ENCODE data around the gene SLC13A3. TPM values are rescaled to one million over a fixed set of nuclear protein-coding genes. Genes with fewer than 3 reads are reported as not detected.
A peak's percentile ranks its signal among the peaks of the same experiment; 100 is the strongest.

SLC13A3 gene
- polyA plus RNA-seq, 3 donors = 9.0 to 24.9 (median 17.6) TPM

- DNase-seq (ENCODE audit: low read depth in 3 of 3, low spot score in 2 of 3) = peak; percentile 72 to 76 (median 76)
Measured at GRCh38 chr20:46562373-46563169, 88.7 kb downstream of the SLC13A3 start.

- DNase-seq (ENCODE audit: low read depth in 3 of 3, low spot score in 2 of 3) = no peak
Measured at GRCh38 chr20:46562009-46562372, 89.3 kb downstream of the SLC13A3 start.

- DNase-seq (ENCODE audit: low read depth in 3 of 3, low spot score in 2 of 3) = no peak
Measured at GRCh38 chr20:46559685-46560440, 91.4 kb downstream of the SLC13A3 start.

GRCh38 chr20:46559001-46559400, 92.3 kb downstream of the SLC13A3 start:
- DNase-seq (ENCODE audit: low read depth in 3 of 3, low spot score in 2 of 3) = no peak

DNA sequence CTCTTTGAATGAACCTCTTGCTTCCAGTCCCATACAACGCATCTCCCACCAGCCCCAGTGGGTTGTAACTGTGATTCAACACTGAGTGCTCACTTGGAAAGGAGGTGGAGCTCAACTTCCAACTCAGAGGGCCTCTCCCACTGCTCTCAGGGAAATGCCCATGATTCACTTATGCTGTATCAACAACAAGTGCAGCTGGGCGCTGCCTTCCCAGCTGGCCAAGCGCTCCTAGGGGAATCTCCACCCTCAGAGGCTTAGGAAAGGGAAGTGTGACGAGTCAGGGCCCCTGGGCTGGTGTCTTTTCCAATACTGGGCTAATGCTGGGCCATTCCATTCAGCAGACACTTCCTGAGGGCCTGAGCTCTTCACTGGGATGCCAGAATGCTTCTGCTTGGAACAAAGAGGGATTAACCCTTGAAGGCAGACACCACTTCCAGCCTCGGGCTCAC, 92.7 kb downstream of the SLC13A3 start:
- no peak for DNase-seq (ENCODE audit: low read depth in 3 of 3, low spot score in 2 of 3)

DNA sequence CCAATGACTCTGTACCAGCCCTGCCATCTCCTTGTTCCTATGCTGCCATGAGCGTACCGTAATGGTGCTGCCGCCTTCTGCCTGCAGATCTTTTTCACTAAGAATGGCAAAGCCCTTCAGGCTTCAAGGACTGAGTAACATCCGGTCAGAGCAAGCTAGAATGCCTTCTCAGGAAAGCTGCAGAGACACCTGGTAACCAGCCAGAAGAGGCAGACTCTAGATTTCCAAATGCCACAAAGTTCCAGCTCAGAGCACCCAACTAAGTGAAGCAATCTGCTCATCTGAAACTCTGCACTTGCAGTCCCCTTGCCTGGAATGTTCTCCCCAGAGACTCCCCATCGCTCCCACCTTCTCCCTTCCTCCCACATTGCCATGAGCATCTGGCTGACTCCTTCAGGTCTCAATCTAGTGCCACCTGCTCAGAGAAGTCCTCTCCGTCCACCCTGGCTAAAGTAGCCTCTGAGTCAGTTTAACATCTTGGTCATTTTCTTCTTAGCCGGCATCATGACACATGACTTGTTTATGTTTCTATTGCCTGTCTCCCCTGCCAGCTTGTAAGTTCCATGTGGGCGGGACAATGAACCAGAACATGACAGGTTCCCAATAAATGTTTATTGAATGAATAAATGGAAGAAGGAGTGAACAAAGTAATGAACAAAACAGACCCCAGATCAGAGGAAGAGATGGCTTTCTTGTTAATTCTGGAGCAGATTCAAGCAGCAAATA, 93.9 kb downstream of the SLC13A3 start:
- no peak for DNase-seq (ENCODE audit: low read depth in 3 of 3, low spot score in 2 of 3)

DNA sequence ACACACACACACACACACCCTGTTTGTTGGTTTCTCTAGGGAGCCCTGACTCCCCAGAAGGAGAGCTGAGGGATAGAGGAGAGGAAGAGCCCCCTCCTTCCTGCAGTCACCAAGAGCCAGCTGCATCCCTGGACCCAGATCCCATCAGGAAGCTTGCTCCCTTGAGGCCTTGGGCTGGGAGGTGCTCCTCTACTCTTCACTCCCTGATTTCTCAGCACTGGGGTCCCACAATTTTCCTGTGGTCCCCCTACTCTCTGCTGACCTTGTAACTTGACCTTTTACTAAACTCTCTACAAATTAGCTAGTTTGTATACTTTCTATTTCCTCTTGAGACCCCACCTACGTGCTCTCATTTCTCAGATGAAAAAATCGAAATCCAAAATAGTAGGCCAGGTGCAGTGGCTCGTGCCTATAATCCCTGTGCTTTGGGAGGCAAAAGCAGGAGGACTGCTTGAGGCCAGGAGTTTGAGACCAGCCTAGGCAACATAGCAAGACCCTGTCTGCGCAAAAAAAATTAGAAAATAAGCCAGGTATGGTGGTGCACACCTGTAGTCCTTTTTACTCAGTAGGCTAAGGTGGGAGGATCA, 95.8 kb downstream of the SLC13A3 start:
- DNase-seq (ENCODE audit: low read depth in 3 of 3, low spot score in 2 of 3) = no peak

GRCh38 chr20:46554828-46555227, 96.4 kb downstream of the SLC13A3 start:
- no peak for DNase-seq (ENCODE audit: low read depth in 3 of 3, low spot score in 2 of 3)

GRCh38 chr20:46553926-46554325, 97.3 kb downstream of the SLC13A3 start:
- no peak for DNase-seq (ENCODE audit: low read depth in 3 of 3, low spot score in 2 of 3)

GRCh38 chr20:46552460-46553420, 98.5 kb downstream of the SLC13A3 start:
- no peak for DNase-seq (ENCODE audit: low read depth in 3 of 3, low spot score in 2 of 3)

- no peak for DNase-seq (ENCODE audit: low read depth in 3 of 3, low spot score in 2 of 3)
Measured at GRCh38 chr20:46551522-46552381, 99.5 kb downstream of the SLC13A3 start.

- no peak for DNase-seq (ENCODE audit: low read depth in 3 of 3, low spot score in 2 of 3)
Measured at GRCh38 chr20:46550461-46550860, 100.8 kb downstream of the SLC13A3 start, which contains the start of gene OCSTAMP. TSS of gene OCSTAMP (minus strand) at chr20:46550654. CDS start at chr20:46550560, 94 bp downstream.

DNA sequence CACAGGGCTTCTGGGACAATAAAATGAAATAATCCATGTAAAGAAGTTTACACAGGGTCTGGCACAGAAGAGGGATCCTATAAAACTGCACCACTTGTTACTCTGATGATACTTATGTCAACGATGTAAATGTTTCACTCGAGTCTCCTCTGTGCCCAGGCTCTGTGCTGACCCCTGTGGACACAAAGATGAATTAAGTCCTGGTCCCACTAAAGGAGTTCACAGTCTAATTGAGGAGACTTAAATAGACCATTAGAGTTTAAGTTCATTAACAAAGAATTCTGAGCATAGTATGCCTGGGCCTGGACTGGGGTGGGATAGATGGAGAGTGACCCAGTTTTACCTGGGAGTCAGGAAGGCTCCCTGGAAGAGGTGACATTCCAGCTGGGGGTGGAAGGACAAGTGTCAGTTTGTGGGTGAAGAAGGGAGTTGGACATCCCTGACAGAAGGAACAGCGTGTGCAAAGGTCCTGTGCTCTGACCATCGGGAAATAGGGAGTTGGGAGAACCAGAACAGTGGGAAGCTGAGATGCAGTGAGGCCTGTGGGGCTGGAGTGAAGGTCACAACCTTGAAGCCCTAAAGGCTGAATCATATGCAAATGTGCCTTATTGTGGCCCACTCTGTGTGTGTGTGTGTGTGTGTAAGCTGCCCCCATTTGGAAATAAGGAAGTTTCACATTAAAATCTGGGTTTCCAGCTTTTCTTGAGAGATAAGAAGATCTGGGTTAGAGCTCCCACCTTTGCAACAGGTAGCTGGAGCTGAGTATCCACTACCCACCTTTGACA, 101.9 kb downstream of the SLC13A3 start:
- no peak for DNase-seq (ENCODE audit: low read depth in 3 of 3, low spot score in 2 of 3)

DNA sequence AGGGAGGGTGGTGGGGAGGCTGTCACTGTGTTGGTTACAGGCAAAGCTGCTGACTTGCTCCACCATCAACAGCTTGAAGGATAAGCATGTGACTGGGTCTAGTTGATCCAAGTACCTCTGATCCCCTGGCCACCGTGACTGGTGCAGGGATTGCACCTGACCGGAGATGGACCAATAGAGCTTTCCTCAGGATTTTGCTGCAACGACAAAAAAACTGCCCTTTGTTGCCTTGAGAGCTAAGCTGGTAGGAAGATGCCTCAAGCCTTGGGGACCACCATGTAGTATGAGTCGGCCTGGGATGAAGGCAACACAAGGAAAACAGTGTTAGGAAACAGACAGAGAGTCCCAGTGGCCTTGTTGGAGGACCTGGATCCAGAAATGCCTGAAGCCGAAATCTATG, 102.6 kb downstream of the SLC13A3 start:
- DNase-seq (ENCODE audit: low read depth in 3 of 3, low spot score in 2 of 3) = no peak

- DNase-seq (ENCODE audit: low read depth in 3 of 3, low spot score in 2 of 3) = no peak
Measured at GRCh38 chr20:46547995-46548394, 103.3 kb downstream of the SLC13A3 start.

DNA sequence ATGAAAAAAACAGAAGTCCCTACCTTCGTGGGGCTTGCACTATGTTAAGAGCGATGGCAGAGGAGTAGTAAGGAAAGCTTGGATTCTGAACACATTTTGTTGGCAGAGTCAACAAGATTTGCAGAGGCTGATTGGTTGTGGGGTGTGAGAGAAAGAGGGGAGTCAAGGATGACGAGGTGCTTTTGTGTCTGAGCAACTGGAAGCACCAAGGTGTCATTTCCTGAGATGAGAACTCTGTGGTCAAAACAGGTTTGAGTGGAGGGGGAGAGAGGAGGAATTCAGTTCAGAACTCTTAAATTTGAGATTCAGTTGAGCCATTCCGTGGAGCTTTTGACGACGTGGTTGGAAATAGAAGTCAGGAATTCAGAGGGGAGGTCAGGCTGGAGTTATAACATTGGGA, 104.3 kb downstream of the SLC13A3 start:
- DNase-seq (ENCODE audit: low read depth in 3 of 3, low spot score in 2 of 3) = no peak

- no peak for DNase-seq (ENCODE audit: low read depth in 3 of 3, low spot score in 2 of 3)
Measured at GRCh38 chr20:46546298-46546697, 105.0 kb downstream of the SLC13A3 start.

- no peak for DNase-seq (ENCODE audit: low read depth in 3 of 3, low spot score in 2 of 3)
Measured at GRCh38 chr20:46545827-46546138, 105.5 kb downstream of the SLC13A3 start.
